ENCODE data around the gene ASPM. TPM values are rescaled to one million over a fixed set of nuclear protein-coding genes. Genes with fewer than 3 reads are reported as not detected.

Gene ASPM
- total and polyA plus RNA-seq, 2 donors (not counting 1 experiment from before 2014, with no cell fraction given), result 4.4 to 9.7 TPM

DNA sequence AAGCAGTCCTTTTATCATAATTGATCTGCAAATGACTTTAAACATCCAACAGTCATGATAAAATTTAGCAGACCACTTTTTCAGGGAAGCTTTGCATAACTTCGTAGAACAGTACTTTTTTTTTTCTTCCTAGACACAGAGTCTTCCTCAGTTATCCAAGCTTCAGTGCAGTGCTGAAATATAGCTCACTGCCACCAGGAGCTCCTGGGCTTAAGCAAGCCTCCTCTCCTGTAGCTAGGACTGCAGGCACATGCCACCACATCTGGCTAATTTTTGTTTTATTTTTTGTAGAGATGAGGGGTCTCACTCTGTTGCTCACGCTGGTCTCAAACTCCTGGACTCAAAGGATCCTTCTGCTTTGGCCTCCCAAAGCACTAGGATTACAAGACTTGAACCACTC is 83.3 kb downstream of the ASPM start:
- no peak overlapping the region for H3K4me2 ChIP-seq (ENCODE audit: extremely low read depth, insufficient read depth, low read length)
- no peaks in the 10 kb centered on the region for H3K27me3 ChIP-seq (ENCODE audit: control insufficient read depth, insufficient read depth, low read length)
- no peak for DNase-seq (ENCODE audit: low read depth in 2 of 2)
- no peaks in the 10 kb centered on the region for H3K4me1 ChIP-seq (ENCODE audit: control insufficient read depth, extremely low read depth, insufficient read depth, low read length)
- H3K79me2 ChIP-seq (ENCODE audit: control insufficient read depth, insufficient read depth, low read length), result no peaks in the 10 kb centered on the region
- no peak overlapping the region for H2AFZ ChIP-seq (ENCODE audit: low read length)
- H4K20me1 ChIP-seq (ENCODE audit: control insufficient read depth, extremely low read depth, insufficient read depth, low read length), result no peaks in the 10 kb centered on the region
- no peak overlapping the region for H3K27ac ChIP-seq (ENCODE audit: insufficient read depth, low read length)
- no peak for TF ChIP-seq EZH2 (IDR thresholded peaks at IDR 0.05; ENCODE audit: low read length, missing control alignments)
- no peak for TF ChIP-seq CTCF (conservative IDR thresholded peaks at IDR 0.05 in 1 of 2, IDR thresholded peaks at IDR 0.05 in 1 of 2; ENCODE audit: low read depth in 1 of 2, low read length in 2 of 2)
- no peaks in the 10 kb centered on the region for H3K9me3 ChIP-seq (ENCODE audit: control insufficient read depth, insufficient read depth, low read depth, low read length)
- no peak overlapping the region for H3K4me3 ChIP-seq (replicated peaks in 1 of 4; ENCODE audit: control extremely low read depth in 1 of 4, insufficient read depth in 1 of 4, low read depth in 3 of 4, low read length in 4 of 4)
- no peaks in the 10 kb centered on the region for H3K36me3 ChIP-seq (ENCODE audit: control insufficient read depth, insufficient read depth, low read length)
- no peak overlapping the region for H3K9ac ChIP-seq (ENCODE audit: insufficient read depth, low read length)

GRCh38 chr1:197062692-197063091 is 83.8 kb downstream of the ASPM start:
- no peak overlapping the region for H2AFZ ChIP-seq (ENCODE audit: low read length)
- H3K4me2 ChIP-seq (ENCODE audit: extremely low read depth, insufficient read depth, low read length), result no peak overlapping the region
- H3K79me2 ChIP-seq (ENCODE audit: control insufficient read depth, insufficient read depth, low read length), result no peaks in the 10 kb centered on the region
- no peak overlapping the region for H3K9ac ChIP-seq (ENCODE audit: insufficient read depth, low read length)
- TF ChIP-seq EZH2 (IDR thresholded peaks at IDR 0.05; ENCODE audit: low read length, missing control alignments), result no peak
- TF ChIP-seq CTCF (conservative IDR thresholded peaks at IDR 0.05 in 1 of 2, IDR thresholded peaks at IDR 0.05 in 1 of 2; ENCODE audit: low read depth in 1 of 2, low read length in 2 of 2), result no peak
- H3K27ac ChIP-seq (ENCODE audit: insufficient read depth, low read length), result no peak overlapping the region
- no peaks in the 10 kb centered on the region for H3K27me3 ChIP-seq (ENCODE audit: control insufficient read depth, insufficient read depth, low read length)
- H3K4me1 ChIP-seq (ENCODE audit: control insufficient read depth, extremely low read depth, insufficient read depth, low read length), result no peaks in the 10 kb centered on the region
- no peak overlapping the region for H3K4me3 ChIP-seq (replicated peaks in 1 of 4; ENCODE audit: control extremely low read depth in 1 of 4, insufficient read depth in 1 of 4, low read depth in 3 of 4, low read length in 4 of 4)
- H4K20me1 ChIP-seq (ENCODE audit: control insufficient read depth, extremely low read depth, insufficient read depth, low read length), result no peaks in the 10 kb centered on the region
- no peaks in the 10 kb centered on the region for H3K9me3 ChIP-seq (ENCODE audit: control insufficient read depth, insufficient read depth, low read depth, low read length)
- no peak for DNase-seq (ENCODE audit: low read depth in 2 of 2)
- no peaks in the 10 kb centered on the region for H3K36me3 ChIP-seq (ENCODE audit: control insufficient read depth, insufficient read depth, low read length)

DNA sequence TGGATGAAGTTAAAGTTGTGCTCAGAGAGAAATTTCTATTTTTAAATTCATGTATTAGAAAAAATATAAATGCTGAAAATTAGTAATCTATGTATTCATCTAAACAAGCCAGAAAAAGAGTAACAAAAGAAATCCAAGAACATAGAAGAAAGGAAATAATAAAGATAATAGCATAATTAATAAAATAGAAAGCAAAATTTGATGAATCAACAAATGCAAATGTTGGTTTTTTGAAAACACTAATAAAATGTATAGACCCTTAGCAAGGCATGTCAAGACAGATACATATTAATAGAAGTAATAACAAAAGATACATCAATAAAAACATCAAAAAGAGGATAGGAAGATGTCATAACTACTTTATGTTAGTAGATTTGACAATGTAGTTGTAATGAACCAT is 97.4 kb downstream of the ASPM start:
- TF ChIP-seq EZH2 (IDR thresholded peaks at IDR 0.05; ENCODE audit: low read length, missing control alignments) (no peak), CTCF (conservative IDR thresholded peaks at IDR 0.05 in 1 of 2, IDR thresholded peaks at IDR 0.05 in 1 of 2; ENCODE audit: low read depth in 1 of 2, low read length in 2 of 2) (no peak)
- no peaks in the 10 kb centered on the region for H4K20me1 ChIP-seq (ENCODE audit: control insufficient read depth, extremely low read depth, insufficient read depth, low read length)
- no peak overlapping the region for H3K27ac ChIP-seq (ENCODE audit: insufficient read depth, low read length)
- no peaks in the 10 kb centered on the region for H3K79me2 ChIP-seq (ENCODE audit: control insufficient read depth, insufficient read depth, low read length)
- H3K9ac ChIP-seq (ENCODE audit: insufficient read depth, low read length), result no peak overlapping the region
- no peaks in the 10 kb centered on the region for H3K36me3 ChIP-seq (ENCODE audit: control insufficient read depth, insufficient read depth, low read length)
- H3K4me3 ChIP-seq (replicated peaks in 1 of 4; ENCODE audit: control extremely low read depth in 1 of 4, insufficient read depth in 1 of 4, low read depth in 3 of 4, low read length in 4 of 4), result no peak overlapping the region
- H3K4me2 ChIP-seq (ENCODE audit: extremely low read depth, insufficient read depth, low read length), result no peak overlapping the region
- DNase-seq (ENCODE audit: low read depth in 2 of 2), result no peak
- H2AFZ ChIP-seq (ENCODE audit: low read length), result no peak overlapping the region
- no peaks in the 10 kb centered on the region for H3K9me3 ChIP-seq (ENCODE audit: control insufficient read depth, insufficient read depth, low read depth, low read length)
- H3K4me1 ChIP-seq (ENCODE audit: control insufficient read depth, extremely low read depth, insufficient read depth, low read length), result no peaks in the 10 kb centered on the region
- no peaks in the 10 kb centered on the region for H3K27me3 ChIP-seq (ENCODE audit: control insufficient read depth, insufficient read depth, low read length)

All from fibroblast of lung (primary cell).